GM12875 (cell line): ENCODE measurements around the gene CTSF.

Experiments used
- H3K4me3 ChIP-seq: one replicate; pipeline ENCODE4 v1.5.1; 2011; ENCODE audit warnings: low read depth, low read length, control low read depth
- TF ChIP-seq, protein P1 (sequence below): IDR thresholded peaks from 2 replicates; pipeline ENCODE4 v1.5.1; 2011; ENCODE audit warnings: low read depth, mild to moderate bottlenecking, control low read depth, inconsistent platforms, low read length, moderate library complexity, borderline replicate concordance; ENCODE audit not compliant: insufficient read depth

The CTSF gene

DNA sequence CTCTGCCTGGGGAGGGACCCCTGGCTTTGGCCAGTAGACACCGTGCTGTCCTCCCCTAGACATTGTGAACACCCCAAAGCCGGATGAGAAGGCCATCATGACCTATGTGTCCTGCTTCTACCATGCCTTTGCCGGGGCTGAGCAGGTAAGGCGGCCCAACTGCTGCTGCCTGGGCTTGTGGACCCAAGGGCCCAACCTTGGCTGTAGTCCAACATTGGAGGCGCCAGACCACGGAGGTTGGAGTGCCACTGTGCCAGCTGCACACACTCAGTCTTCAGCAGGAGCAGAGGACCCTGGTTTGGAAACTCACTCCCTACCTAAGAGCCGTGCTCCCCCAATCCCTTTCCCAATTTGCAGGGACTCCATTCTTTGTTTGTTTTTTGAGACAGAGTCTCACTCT, 12.3 kb downstream of the CTSF start:
- H3K4me3 ChIP-seq = no peak overlapping the region
- TF ChIP-seq, protein P1, sequence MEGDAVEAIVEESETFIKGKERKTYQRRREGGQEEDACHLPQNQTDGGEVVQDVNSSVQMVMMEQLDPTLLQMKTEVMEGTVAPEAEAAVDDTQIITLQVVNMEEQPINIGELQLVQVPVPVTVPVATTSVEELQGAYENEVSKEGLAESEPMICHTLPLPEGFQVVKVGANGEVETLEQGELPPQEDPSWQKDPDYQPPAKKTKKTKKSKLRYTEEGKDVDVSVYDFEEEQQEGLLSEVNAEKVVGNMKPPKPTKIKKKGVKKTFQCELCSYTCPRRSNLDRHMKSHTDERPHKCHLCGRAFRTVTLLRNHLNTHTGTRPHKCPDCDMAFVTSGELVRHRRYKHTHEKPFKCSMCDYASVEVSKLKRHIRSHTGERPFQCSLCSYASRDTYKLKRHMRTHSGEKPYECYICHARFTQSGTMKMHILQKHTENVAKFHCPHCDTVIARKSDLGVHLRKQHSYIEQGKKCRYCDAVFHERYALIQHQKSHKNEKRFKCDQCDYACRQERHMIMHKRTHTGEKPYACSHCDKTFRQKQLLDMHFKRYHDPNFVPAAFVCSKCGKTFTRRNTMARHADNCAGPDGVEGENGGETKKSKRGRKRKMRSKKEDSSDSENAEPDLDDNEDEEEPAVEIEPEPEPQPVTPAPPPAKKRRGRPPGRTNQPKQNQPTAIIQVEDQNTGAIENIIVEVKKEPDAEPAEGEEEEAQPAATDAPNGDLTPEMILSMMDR = no peak

DNA sequence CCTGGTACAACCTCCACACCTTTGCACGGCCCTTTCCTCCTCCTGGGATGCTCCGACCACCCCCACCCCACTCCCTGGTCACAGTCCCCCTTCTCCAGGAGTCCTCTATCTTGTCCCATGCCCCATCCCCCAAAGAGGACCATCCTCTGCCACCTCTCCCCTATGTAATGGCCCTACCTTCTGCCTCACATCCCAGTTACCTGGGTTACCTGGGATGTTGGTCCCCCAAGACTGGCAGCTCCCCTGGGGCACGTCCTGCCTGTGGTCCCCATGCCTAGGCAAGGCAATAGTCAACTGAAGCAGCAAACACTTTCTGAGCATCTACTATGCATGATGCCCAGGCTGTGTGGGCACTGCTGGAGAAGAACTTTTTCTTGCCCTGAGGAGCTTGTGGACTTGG, 13.0 kb downstream of the CTSF start:
- TF ChIP-seq, protein P1 = no peak
- H3K4me3 ChIP-seq = no peak overlapping the region

DNA sequence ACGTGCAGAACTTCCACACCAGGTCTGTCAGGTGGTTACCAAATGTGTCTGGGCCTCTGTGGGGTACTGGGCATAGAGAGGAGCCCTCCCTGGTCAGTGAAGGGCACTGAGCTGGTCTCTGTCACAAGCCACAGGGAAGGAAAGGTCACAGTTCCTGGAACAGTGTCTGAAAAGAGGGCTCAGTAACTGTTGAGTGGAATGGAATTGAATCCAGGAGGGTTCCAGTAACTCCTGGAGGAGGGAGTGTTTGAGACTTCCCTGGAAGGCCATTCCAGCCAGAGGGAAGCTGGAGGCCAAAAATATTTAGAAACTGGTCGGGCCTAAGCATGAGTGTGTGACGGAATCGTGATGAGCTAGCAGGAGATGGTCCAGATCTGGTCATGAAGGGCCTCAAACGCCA, 13.8 kb downstream of the CTSF start:
- no peak overlapping the region for H3K4me3 ChIP-seq
- TF ChIP-seq, protein P1 = no peak

DNA sequence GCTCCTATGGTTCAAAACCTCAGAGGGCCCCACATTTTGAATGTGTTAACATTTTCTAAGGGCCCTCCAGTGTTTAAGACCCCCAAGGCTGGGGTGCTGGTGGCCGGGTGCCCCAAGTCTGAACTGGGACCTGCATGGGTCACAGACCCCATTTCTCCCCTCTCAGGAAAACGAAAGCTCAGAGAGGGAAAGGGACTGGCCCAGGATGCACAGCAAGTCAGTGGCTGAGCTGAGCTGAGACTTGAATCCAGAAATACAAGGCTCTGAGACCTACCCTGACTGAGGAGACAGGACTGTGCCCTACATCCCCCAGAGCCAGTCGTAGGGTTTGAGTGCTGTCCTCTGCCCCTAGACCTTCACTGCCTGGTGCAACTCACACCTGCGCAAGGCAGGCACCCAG, 17.5 kb downstream of the CTSF start:
- no peak overlapping the region for H3K4me3 ChIP-seq
- TF ChIP-seq, protein P1 = no peak

DNA sequence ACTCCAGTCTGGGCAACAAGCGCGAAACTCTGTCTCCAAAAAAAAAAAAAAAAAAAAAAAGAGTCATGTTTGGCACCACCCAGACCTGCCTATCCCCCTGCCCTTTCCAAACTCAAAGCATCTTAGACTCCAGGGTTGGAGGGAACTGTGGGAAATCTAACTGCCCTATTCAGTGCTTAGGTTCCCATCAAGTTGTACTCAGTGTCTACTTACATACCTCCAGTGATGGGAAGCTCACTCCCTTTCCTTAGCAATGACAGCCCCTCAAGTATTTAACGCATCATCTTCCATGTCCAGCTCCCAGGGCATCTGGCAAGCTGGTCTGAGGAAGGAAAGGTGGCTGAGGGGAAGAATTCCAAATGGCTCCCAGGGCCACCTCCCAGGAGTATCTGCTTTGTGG, 18.7 kb downstream of the CTSF start:
- TF ChIP-seq, protein P1 = no peak

DNA sequence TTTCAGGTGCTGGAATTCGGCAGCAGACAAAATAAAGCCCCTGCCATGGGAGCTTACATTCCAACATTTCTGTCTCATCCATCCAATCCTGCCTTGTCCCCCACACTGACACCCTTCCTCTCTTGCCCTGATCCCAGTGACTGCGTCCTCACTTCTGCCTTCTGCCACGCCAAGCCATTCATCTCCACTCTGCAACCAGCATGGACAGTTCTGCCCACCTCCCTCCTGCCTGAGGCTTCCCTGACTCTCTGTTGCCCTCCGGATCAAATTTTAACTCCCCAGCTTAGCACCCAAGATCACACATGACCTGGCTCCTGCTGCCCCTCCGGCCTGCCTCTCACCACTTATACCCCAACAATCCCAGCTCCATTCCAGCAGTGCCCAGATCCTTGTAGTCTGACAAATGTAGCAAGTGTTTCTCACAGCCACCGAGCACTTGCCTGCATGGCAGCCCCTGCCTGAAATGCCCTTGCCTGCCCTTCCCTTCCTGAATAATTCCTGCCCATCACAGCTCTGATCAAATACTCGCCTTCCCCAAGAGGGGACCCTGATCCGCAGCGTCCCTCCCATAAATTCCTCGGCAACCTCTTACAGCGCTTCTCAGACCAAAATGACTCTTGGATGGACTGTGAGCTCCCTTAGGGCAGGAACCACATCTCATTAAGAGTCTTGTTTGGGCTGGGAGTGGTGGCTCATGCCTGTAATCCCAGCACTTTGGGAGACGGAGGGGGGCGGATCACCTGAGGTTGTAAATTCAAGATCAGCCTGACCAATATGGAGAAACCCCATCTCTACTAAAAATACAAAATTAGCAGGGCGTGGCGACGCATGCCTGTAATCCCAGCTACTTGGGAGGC, 19.4 kb downstream of the CTSF start:
- no peak overlapping the region for H3K4me3 ChIP-seq
- TF ChIP-seq, protein P1 = no peak

More for the DNA sequence above, 18.7 kb downstream of the CTSF start:
- H3K4me3 ChIP-seq = no peak overlapping the region

DNA sequence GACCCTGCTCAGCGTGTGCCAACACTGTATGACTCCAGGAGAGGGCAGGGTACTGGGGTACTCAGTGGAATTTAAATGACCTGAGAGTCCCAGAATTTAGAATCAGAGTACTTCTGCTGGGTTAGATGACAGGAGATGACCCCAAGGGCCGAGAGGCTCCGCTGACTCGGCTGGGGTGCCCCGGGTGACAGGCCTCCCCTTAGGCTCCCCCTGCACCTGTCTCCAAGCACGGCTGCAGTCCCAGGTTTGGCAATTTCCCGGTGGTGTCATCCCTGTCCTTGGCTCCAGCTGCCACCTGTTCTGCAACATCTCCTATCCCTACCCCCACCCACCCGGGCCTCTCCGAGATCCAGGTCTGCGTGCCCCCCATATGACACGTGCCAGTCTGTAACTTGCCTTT, 20.4 kb downstream of the CTSF start:
- H3K4me3 ChIP-seq = no peak overlapping the region
- TF ChIP-seq, protein P1 = no peak
